ENCODE results near the gene MATN4. TPM values are rescaled to one million over a fixed set of nuclear protein-coding genes. Genes with fewer than 3 reads are reported as not detected.

Gene MATN4
- total RNA-seq, 3 donors from 2014 or later (not counting 1 experiment from before 2014, with no cell fraction given), result not detected

GRCh38 chr20:45299786-45300185, 8.3 kb downstream of the MATN4 start:
- 97% methylated on average over 4 of the region's 6 CpGs for WGBS (ENCODE audit: insufficient coverage)
- H3K4me3 ChIP-seq (ENCODE audit: low read length), result no peak overlapping the region
- DNase-seq (no peak), ATAC-seq (no peak)
- H3K27ac ChIP-seq (ENCODE audit: low read length), result no peak overlapping the region
- intact Hi-C loops (cut with micrococcal nuclease), result loop anchor here (10.0 kb wide), 2 partner anchors 55 to 615 kb away; no protein-coding TSS in a partner anchor
- no peak for TF ChIP-seq CTCF (IDR thresholded peaks at IDR 0.05)
- H3K9me3 ChIP-seq (ENCODE audit: control insufficient read depth, insufficient read depth, low read length), result no peaks in the 10 kb centered on the region
- H3K27ac Mint-ChIP-seq, result no peak overlapping the region
- no peaks in the 10 kb centered on the region for H3K4me1 Mint-ChIP-seq
- no peaks in the 10 kb centered on the region for H3K9me3 Mint-ChIP-seq
- peaks cover 21 to 43% of the 10 kb centered on the region in 2 donors for H3K27me3 Mint-ChIP-seq (ENCODE audit: low read depth in 2 of 2)
- H3K36me3 ChIP-seq (ENCODE audit: control insufficient read depth, insufficient read depth, low read length), result no peaks in the 10 kb centered on the region
- no peaks in the 10 kb centered on the region for H3K27me3 ChIP-seq (ENCODE audit: control insufficient read depth, insufficient read depth, low read length)
- no peaks in the 10 kb centered on the region for H3K4me1 ChIP-seq (ENCODE audit: control insufficient read depth, insufficient read depth, low read length)
- no peak overlapping the region for H3K4me3 Mint-ChIP-seq
- H3K36me3 Mint-ChIP-seq, result no peaks in the 10 kb centered on the region

- Mint-ChIP-seq H3K4me1 (peaks cover 5 to 12% of the 10 kb centered on the region in 2 donors), H3K27ac (no peak overlapping the region), H3K4me3 (no peak overlapping the region), H3K27me3 (ENCODE audit: low read depth in 2 of 2) (peaks cover 13 to 33% of the 10 kb centered on the region in 2 donors), H3K9me3 (no peaks in the 10 kb centered on the region), H3K36me3 (no peaks in the 10 kb centered on the region)
- WGBS (ENCODE audit: insufficient coverage), result 92% methylated on average over 52 of the region's 52 CpGs
- intact Hi-C loops (cut with micrococcal nuclease), result loop anchor here (10.0 kb wide), 2 partner anchors 57 to 613 kb away; no protein-coding TSS in a partner anchor
- peaks cover 8% of the 10 kb centered on the region for H3K27me3 ChIP-seq (ENCODE audit: control insufficient read depth, insufficient read depth, low read length)
- ATAC-seq, result no peak
- H3K9me3 ChIP-seq (ENCODE audit: control insufficient read depth, insufficient read depth, low read length), result no peaks in the 10 kb centered on the region
- peaks cover 11% of the 10 kb centered on the region for H3K4me1 ChIP-seq (ENCODE audit: control insufficient read depth, insufficient read depth, low read length)
- no peak for TF ChIP-seq CTCF (IDR thresholded peaks at IDR 0.05)
- no peak overlapping the region for H3K4me3 ChIP-seq (ENCODE audit: low read length)
- DNase-seq, result no peak
- no peaks in the 10 kb centered on the region for H3K36me3 ChIP-seq (ENCODE audit: control insufficient read depth, insufficient read depth, low read length)
- H3K27ac ChIP-seq (ENCODE audit: low read length), result no peak overlapping the region
Observed at GRCh38 chr20:45297786-45298497, 10.2 kb downstream of the MATN4 start.

- TF ChIP-seq CTCF (IDR thresholded peaks at IDR 0.05), result no peak
- Histone ChIP-seq H3K27ac (ENCODE audit: low read length) (no peak overlapping the region), H3K27me3 (ENCODE audit: control insufficient read depth, insufficient read depth, low read length) (peaks cover 10% of the 10 kb centered on the region), H3K4me1 (ENCODE audit: control insufficient read depth, insufficient read depth, low read length) (peaks cover 11% of the 10 kb centered on the region), H3K4me3 (ENCODE audit: low read length) (no peak overlapping the region), H3K9me3 (ENCODE audit: control insufficient read depth, insufficient read depth, low read length) (no peaks in the 10 kb centered on the region), H3K36me3 (ENCODE audit: control insufficient read depth, insufficient read depth, low read length) (no peaks in the 10 kb centered on the region)
- ATAC-seq (no peak), DNase-seq (no peak)
- H3K4me1 Mint-ChIP-seq, result peaks cover 15 to 25% of the 10 kb centered on the region in 2 donors
- intact Hi-C loops (cut with micrococcal nuclease), result loop anchor here (10.0 kb wide), 2 partner anchors 60 to 610 kb away; no protein-coding TSS in a partner anchor
- H3K27me3 Mint-ChIP-seq (ENCODE audit: low read depth in 2 of 2), result peaks cover 21 to 45% of the 10 kb centered on the region in 2 donors
- no peaks in the 10 kb centered on the region for H3K9me3 Mint-ChIP-seq
- no peak overlapping the region for H3K27ac Mint-ChIP-seq
- no CpG with 5 or more reads among the region's 1 CpG for WGBS (ENCODE audit: insufficient coverage)
- H3K4me3 Mint-ChIP-seq, result no peak overlapping the region
- no peaks in the 10 kb centered on the region for H3K36me3 Mint-ChIP-seq
Observed at GRCh38 chr20:45294659-45295058, 13.4 kb downstream of the MATN4 start.
